GM19452 (cell line): Measurements from ENCODE around the gene PAGE1.
"Not testable (repeated sequence)": the region's sequence is repeated elsewhere in the genome, so short reads cannot be mapped to it uniquely, and the experiment has no call there.

Experiments used
- ATAC-seq: cut with Tn5 transposase; IDR thresholded peaks from one replicate; pipeline ENCODE4 v1.9.1; 2021; ENCODE audit not compliant: unreplicated experiment

PAGE1 gene, protein sequence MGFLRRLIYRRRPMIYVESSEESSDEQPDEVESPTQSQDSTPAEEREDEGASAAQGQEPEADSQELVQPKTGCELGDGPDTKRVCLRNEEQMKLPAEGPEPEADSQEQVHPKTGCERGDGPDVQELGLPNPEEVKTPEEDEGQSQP

GRCh38 chrX:49695276-49696180, at the start of gene PAGE1:
Gene PAGE1 (minus strand): TSS chrX:49695984. CDS start chrX:49694770, 1,214 bp downstream.
- ATAC-seq, result no peak

DNA sequence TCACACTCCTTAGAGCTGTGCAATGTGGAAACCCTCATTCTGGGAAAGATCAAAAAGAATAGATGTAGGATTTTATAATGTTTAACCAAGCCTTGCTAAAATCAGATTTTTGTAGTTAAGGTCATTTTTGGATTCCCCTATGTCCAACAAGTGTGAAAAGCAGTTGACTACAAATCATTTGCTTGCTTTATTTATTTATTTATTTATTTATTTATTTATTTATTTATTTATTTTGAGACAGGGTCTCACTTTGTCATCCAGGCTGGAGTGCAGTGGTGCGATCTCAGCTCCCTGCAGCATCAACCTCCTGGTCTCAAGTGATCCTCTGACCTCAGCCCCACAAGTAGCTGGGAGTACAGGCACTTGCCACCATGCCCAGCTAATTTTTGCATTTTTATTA, 45.7 kb upstream of the PAGE1 start:
- not testable (repeated sequence) for ATAC-seq

- no peak for ATAC-seq
Observed at GRCh38 chrX:49727847-49728246, 32.1 kb upstream of the PAGE1 start.

DNA sequence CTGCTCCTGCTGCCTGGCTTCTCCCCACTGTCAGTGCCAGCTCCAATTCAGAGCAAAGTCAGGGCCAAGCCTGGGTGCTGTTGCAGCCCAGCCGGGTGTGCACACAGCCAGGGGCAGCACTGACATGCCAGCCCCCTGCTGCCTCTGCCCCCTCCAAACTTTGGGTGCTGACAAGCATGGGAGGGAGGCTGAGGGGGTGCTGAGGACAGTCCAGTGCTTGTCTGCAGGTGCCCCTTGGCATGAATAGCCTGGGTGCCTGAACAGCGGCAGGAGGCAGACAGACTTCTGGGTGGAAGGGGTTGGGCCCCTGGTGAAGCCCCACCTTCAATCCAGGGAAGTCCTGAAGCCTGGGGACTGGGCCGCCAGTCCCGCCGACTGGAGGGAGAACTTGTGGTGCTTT, 31.2 kb upstream of the PAGE1 start:
- ATAC-seq, result no peak

DNA sequence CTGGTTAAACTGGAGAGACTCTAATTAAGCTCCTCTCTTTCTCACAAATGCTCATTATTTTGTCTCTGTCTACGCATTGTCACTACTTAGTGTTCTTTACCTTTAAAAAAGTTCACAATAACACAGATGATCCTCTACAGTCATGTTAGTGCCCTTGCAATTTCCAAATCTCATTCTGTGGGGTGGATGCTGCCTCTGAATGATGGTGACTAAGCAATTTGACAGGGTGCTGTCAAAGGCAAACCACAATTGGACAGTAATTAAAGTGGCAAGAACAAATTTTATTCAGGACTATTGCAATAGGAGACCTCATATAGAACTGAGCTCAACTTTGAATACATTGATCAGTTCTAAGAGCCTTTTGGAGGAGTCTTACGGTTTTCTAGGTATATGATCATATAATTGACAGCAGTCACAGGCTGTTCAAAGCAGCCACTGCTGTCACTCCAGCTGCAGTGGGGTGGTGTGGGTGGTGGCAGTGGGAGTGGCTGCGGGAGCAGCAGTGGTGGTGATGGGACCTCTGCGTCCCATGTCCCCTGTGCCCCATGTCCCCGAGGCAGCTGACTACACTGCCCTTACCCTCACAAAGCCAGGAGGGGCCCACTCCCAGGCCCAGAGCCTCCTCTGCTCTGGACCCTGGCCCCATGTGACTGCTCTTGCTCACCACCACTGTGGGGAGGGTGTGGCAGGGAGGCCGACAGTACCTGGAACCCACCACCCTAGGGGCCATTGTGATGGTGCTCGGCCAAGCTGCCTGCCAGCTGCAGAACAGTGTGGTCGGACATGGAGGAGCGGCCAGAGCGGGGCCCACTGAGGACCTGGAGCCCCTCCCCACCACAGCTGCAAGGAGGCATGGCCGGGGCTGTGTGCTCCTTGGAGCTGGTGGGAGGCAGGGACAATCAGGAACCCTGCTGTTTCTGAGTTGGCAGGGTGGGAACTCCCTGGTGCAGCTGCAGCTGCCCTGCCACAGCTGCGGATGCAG, 30.4 kb upstream of the PAGE1 start:
- ATAC-seq, result no peak

- no peak for ATAC-seq
Observed at GRCh38 chrX:49725401-49725800, 29.6 kb upstream of the PAGE1 start.

- ATAC-seq, result not testable (repeated sequence)
Observed at GRCh38 chrX:49720106-49720505, 24.3 kb upstream of the PAGE1 start.

DNA sequence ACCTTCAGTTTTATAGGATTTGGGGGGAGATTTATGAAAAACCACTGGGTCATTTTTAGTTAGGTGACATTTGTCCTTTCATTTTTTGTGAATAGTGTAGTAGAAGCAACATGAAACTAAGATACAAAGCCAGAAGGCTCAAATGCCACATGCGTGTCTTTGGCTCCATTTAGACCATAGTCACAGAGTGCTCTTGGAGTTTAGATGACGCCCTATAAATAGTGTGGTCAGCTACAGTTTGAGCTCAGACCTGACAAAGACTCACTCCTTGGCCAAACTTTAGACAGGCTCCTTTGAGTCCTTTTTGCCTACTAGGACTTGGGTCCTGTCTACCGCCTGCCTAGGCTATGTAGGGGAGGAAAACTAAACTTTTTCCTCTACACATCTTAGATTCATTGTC, 16.8 kb upstream of the PAGE1 start:
- ATAC-seq, result no peak

DNA sequence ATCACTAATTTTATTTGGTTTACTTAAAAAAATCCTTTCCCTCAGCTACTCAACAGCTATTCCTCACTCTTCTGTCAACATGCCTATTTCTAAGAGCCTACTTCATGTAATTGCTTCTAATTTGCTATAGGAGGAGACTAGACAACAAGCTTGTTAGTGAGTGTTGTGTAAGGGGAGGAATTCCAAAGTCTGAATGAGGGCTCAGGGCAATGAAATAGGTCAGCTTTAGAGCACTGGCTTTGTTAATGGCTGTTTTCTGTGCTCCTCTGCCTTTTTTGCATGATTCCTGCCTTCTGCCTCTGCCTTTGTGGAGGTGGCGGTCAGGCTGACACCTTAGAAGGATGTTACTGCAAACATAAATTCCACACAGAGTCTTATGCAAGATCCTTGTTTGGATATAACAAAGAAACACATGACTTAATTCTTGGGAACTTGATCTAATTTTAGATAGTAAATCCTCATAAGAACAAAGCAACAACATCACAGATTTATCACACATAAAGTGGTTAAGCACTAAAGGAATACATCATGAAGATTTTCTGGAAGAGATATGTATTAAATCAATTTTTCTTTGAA, 15.0 kb upstream of the PAGE1 start:
- ATAC-seq, result no peak

DNA sequence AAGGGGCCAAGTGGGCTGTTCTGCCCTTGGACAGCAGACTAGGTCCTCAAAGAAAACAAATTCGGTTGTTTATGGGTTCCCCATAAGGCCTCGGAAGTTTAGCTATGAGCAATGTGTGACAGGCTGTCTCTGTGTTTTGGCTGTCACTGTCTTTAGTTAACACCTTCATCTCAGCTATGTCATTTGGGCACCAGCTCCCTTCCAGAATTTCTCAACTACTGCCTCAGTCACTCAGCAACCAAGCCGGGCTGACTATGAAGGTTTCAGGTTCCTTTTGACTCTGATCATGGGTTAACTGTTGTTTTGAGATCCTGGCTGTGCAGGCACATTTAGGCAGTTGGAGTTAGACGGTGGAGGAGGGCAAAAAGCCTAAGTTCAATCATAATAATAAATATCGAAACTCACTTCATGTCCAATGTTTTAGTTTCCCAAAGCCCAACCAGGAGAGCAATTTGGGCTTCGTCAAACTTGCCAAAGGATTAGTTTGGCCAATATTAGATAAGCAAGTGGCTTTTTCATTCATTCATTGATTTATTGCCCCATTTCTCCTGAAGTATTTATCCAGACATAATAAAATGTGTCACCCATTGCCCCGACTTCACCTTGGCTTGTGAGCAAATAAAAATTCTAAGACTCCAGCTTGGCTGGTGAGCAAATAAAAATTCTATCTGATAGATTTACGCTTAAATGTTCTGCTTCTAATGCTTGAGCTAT, 9.1 kb upstream of the PAGE1 start:
- no peak for ATAC-seq

GRCh38 chrX:49701933-49702332, 6.1 kb upstream of the PAGE1 start:
- ATAC-seq, result no peak

DNA sequence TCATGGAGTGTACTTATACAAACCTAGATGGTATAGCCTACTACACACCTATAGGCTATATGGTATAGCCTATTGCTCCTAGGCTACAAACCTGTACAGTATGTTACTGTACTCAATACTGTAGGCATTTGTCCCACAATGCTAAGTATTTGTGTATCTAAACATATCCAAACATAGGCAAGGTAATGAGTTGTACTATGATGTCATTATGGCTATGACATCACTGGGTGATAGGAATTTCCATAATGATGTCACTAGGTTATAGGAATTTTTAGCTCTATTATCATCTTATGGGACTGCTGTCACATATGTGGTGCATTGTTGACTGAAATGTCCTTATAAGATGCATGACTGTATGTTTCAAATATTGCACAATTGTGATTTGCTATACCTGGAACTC, 5.5 kb upstream of the PAGE1 start:
- ATAC-seq, result no peak

DNA sequence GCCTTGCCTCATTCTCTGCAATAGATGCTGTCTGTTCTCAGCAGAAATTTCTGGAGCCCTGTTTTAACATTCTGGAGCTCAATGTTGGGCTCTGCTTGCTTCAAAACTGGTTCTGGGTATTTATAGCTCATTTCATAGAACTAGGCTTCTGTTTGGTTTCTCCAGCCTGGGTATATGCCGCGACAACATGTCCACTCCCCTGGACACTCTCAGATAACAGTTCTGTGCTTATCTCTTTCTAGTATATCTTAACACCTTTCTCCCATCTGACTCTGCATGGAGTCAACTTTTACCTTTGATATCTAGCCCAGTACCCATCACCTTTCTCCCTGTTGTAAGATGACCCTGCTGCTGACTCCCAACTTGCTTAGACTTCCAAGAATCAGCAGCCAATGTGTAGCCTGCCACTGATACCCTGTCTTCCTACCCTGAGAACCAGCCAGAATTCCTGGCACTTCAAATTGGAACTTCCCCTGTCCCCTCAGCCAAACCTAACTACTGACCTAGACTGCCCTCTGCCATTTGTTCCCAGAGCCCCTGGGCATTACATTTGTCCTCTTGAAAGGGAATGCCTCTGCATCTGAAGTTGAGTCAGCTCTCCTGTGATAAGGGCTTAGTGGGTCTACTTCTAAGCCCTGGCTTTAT, 20.6 kb downstream of the PAGE1 start:
- ATAC-seq, result no peak

- no peak for ATAC-seq
Observed at GRCh38 chrX:49673394-49673793, 22.4 kb downstream of the PAGE1 start.

GRCh38 chrX:49664824-49665223, 31.0 kb downstream of the PAGE1 start:
- ATAC-seq, result no peak

GRCh38 chrX:49661881-49662280, 33.9 kb downstream of the PAGE1 start:
- no peak for ATAC-seq

DNA sequence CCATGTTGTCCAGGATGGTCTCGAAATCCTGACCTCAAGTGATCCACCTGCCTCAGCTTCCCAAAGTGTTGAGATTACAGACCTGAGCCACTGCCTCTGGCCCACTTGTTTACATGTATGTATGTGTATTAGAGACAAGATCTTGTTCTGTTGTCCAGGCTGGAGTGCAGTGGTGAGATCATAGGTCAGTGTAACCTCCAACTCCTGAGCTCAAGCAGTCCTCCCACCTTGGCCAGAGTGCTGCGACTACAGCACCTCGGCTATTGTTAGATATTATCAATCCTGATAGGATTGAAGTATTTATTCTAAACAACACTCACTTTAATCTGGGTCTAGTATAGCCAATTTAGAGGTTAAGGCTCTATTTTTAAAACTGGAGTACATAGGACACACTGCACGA, 36.0 kb downstream of the PAGE1 start:
- no peak for ATAC-seq

- ATAC-seq, result peak; percentile 63
Observed at GRCh38 chrX:49656533-49656932, 39.3 kb downstream of the PAGE1 start.

DNA sequence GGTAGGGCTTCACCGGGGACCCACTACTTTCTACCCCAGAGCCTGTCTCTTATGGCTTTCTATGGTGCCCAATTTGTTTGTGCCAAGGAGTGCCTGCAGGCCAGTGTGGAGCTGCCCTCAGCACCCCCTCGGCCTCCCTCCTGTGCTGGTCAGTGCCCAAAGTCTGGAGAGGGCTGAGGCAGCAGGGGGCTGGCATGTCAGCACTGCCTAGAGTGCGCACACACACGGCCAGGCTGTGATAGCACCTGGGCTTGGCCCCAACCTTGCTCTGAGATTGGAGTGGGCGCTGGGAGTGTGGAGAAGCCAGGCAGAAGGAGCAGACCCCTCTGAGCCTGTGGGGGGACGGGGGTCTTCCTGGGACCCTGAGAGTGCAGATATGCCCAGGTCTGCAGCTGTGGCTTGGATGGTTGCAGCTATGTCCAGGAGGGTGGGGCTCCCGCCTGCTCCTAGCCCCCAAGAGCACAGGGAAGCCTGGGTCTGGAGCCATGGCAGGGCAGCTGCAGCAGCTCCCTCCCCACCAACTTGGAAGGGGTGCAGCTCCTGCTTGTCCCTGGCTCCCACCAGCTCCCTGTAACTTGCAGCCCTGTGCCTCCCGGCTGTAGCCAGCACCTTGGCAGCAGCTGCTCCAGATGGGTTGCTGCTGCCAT, 50.7 kb downstream of the PAGE1 start:
- ATAC-seq, result no peak
